Measurements from ENCODE around the gene KLHL36.

The KLHL36 gene

GRCh38 chr16:84647828-84648594 lies at the start of gene KLHL36:
TSS of gene KLHL36 (plus strand) at chr16:84648511. CDS start at chr16:84650868, 2,357 bp downstream.
- DNase-seq, result no peak

- peak; percentile 67 for DNase-seq
Measured at GRCh38 chr16:84599521-84600202, 48.6 kb upstream of the KLHL36 start.

GRCh38 chr16:84600343-84601229 lies 47.7 kb upstream of the KLHL36 start:
- DNase-seq, result no peak

- DNase-seq, result peak; percentile 96
Measured at GRCh38 chr16:84603140-84603816, 45.0 kb upstream of the KLHL36 start.

GRCh38 chr16:84603940-84604339 lies 44.4 kb upstream of the KLHL36 start:
- no peak for DNase-seq

GRCh38 chr16:84604477-84605013 lies 43.8 kb upstream of the KLHL36 start:
- no peak for DNase-seq

GRCh38 chr16:84605339-84605848 lies 42.9 kb upstream of the KLHL36 start:
- DNase-seq, result no peak

GRCh38 chr16:84606081-84606875 lies 42.0 kb upstream of the KLHL36 start:
- DNase-seq, result no peak

GRCh38 chr16:84607061-84607460 lies 41.2 kb upstream of the KLHL36 start:
- no peak for DNase-seq

GRCh38 chr16:84607694-84608093 lies 40.6 kb upstream of the KLHL36 start:
- no peak for DNase-seq

GRCh38 chr16:84608282-84608681 lies 40.0 kb upstream of the KLHL36 start:
- DNase-seq, result no peak

- DNase-seq, result no peak
Measured at GRCh38 chr16:84609563-84610177, 38.6 kb upstream of the KLHL36 start.

- no peak for DNase-seq
Measured at GRCh38 chr16:84610376-84610775, 37.9 kb upstream of the KLHL36 start.

- no peak for DNase-seq
Measured at GRCh38 chr16:84611041-84611440, 37.3 kb upstream of the KLHL36 start.

- no peak for DNase-seq
Measured at GRCh38 chr16:84612686-84613085, 35.6 kb upstream of the KLHL36 start.

- no peak for DNase-seq
Measured at GRCh38 chr16:84613408-84614072, 34.8 kb upstream of the KLHL36 start.

GRCh38 chr16:84614073-84614459 lies 34.2 kb upstream of the KLHL36 start:
- no peak for DNase-seq

GRCh38 chr16:84614623-84614967 lies 33.7 kb upstream of the KLHL36 start:
- no peak for DNase-seq

GRCh38 chr16:84614968-84615813 lies 33.1 kb upstream of the KLHL36 start:
- DNase-seq, result no peak

- DNase-seq, result no peak
Measured at GRCh38 chr16:84616515-84616914, 31.8 kb upstream of the KLHL36 start.
